Liver (tissue), 9 donors: Measurements from ENCODE around the gene CDC42SE1. TPM values are rescaled to one million over a fixed set of nuclear protein-coding genes. Genes with fewer than 3 reads are reported as not detected.

ENCODE experiments used
- DNase-seq: peaks from one replicate; pipeline ENCODE4 v3.0.0-alpha.2; 2017; ENCODE audit warnings: low spot score
- H3K27ac ChIP-seq, 2 donors: one replicate each; pipeline ENCODE4 v1.7.0; 2013; ENCODE audit warnings: inconsistent platforms in 2 of 2, low read length in 2 of 2, control low read depth in 1 of 2, low read depth in 1 of 2, mild to moderate bottlenecking in 1 of 2
- H3K27me3 ChIP-seq, 4 donors: one replicate each; pipeline versions ENCODE4 v1.6.1 to v1.7.0; 2013; ENCODE audit warnings: low read length in 3 of 4, inconsistent platforms in 1 of 4, mild to moderate bottlenecking in 1 of 4, moderate library complexity in 1 of 4; ENCODE audit not compliant: control insufficient read depth in 4 of 4, insufficient read depth in 4 of 4
- H3K36me3 ChIP-seq, 4 donors: one replicate each; pipeline versions ENCODE4 v1.6.1 to v1.7.0; 2013; ENCODE audit warnings: low read length in 3 of 4, mild to moderate bottlenecking in 3 of 4, low read depth in 1 of 4, moderate library complexity in 1 of 4; ENCODE audit not compliant: control insufficient read depth in 4 of 4, insufficient read depth in 3 of 4
- H3K4me1 ChIP-seq, 4 donors: one replicate each; pipeline versions ENCODE4 v1.6.1 to v1.7.0; 2013; ENCODE audit warnings: low read length in 3 of 4, mild to moderate bottlenecking in 3 of 4, moderate library complexity in 1 of 4; ENCODE audit not compliant: control insufficient read depth in 4 of 4, insufficient read depth in 4 of 4
- H3K4me3 ChIP-seq, 3 donors: one replicate each; pipeline versions ENCODE4 v1.6.1 to v1.7.0; 2013; ENCODE audit warnings: low read length in 3 of 3, control low read depth in 1 of 3, low read depth in 1 of 3, mild to moderate bottlenecking in 1 of 3
- H3K9ac ChIP-seq, 2 donors: one replicate each; pipeline ENCODE4 v1.7.0; 2013; ENCODE audit warnings: low read length in 2 of 2, mild to moderate bottlenecking in 2 of 2, moderate library complexity in 2 of 2, control low read depth in 1 of 2, low read depth in 1 of 2
- H3K9me3 ChIP-seq, 4 donors: one replicate each; pipeline versions ENCODE4 v1.6.1 to v1.7.0; 2013; ENCODE audit warnings: low read length in 3 of 4; ENCODE audit not compliant: control insufficient read depth in 4 of 4
- ATF3 ChIP-seq: IDR thresholded peaks from 2 replicates; pipeline ENCODE4 v1.6.1; 2016; ENCODE audit warnings: antibody characterized with exemption
- CTCF ChIP-seq: fragments of 150-350 bp; IDR thresholded peaks from 2 replicates; pipeline ENCODE4 v1.5.1; 2017; ENCODE audit warnings: improper control_type of control experiment, low read depth, low read length; ENCODE audit not compliant: missing input control
- EGR1 ChIP-seq, 2 donors: IDR thresholded peaks; 2 replicates each; pipeline ENCODE4 v1.6.1; 2016 to 2018; ENCODE audit warnings: antibody characterized with exemption in 2 of 2, low read depth in 2 of 2
- FOXA1 ChIP-seq: IDR thresholded peaks from 2 replicates; pipeline ENCODE4 v1.6.1; 2016; ENCODE audit warnings: antibody characterized with exemption
- FOXA2 ChIP-seq: IDR thresholded peaks from 2 replicates; pipeline ENCODE4 v1.6.1; 2016; ENCODE audit warnings: antibody characterized with exemption
- GABPA ChIP-seq, 2 donors: IDR thresholded peaks in 1 of 2; conservative IDR thresholded peaks in 1 of 2; 2 replicates each; pipeline ENCODE4 v1.6.1; 2016; ENCODE audit warnings: antibody characterized with exemption in 2 of 2, mild to moderate bottlenecking in 1 of 2, moderate library complexity in 1 of 2
- HNF4G ChIP-seq: IDR thresholded peaks from 2 replicates; pipeline ENCODE4 v1.6.1; 2016; ENCODE audit warnings: antibody characterized with exemption
- JUND ChIP-seq, 2 donors: IDR thresholded peaks; 2 replicates each; pipeline ENCODE4 v1.6.1; 2016; ENCODE audit warnings: antibody characterized with exemption in 2 of 2
- MAX ChIP-seq: IDR thresholded peaks from 2 replicates; pipeline ENCODE4 v1.6.1; 2016; ENCODE audit warnings: antibody characterized with exemption
- NR2F2 ChIP-seq: IDR thresholded peaks from 2 replicates; pipeline ENCODE4 v1.6.1; 2016; ENCODE audit warnings: antibody characterized with exemption
- RAD21 ChIP-seq, 2 donors: IDR thresholded peaks; 2 replicates each; pipeline ENCODE4 v1.6.1; 2016; ENCODE audit warnings: antibody characterized with exemption in 2 of 2, mild to moderate bottlenecking in 2 of 2
- RXRA ChIP-seq, 2 donors: IDR thresholded peaks; 2 replicates each; pipeline ENCODE4 v1.6.1; 2017 to 2018; ENCODE audit warnings: antibody characterized with exemption in 2 of 2, mild to moderate bottlenecking in 1 of 2
- SP1 ChIP-seq: IDR thresholded peaks from 2 replicates; pipeline ENCODE4 v1.6.1; 2018; ENCODE audit warnings: antibody characterized with exemption, mild to moderate bottlenecking
- TAF1 ChIP-seq: conservative IDR thresholded peaks from 2 replicates; pipeline ENCODE4 v1.6.1; 2016; ENCODE audit warnings: antibody characterized with exemption, mild to moderate bottlenecking
- YY1 ChIP-seq: IDR thresholded peaks from 2 replicates; pipeline ENCODE4 v1.6.1; 2016; ENCODE audit warnings: antibody characterized with exemption, mild to moderate bottlenecking
- ZBTB33 ChIP-seq: IDR thresholded peaks from 2 replicates; pipeline ENCODE4 v1.6.1; 2016; ENCODE audit warnings: antibody characterized with exemption
- WGBS: extraction: QIAGEN DNeasy Blood & Tissue Kit; methylation state at CpG from one replicate; pipeline ENCODE4 v1.1.7; 2013; 5-methylcytosine and 5-hydroxymethylcytosine counted together
- polyA plus RNA-seq, 2 donors: library from polyadenylated mRNA; stranded (reverse) in 1 of 2; unstranded in 1 of 2; fragments of 200-250 nt in 1 of 2; fragments of >200 nt in 1 of 2; fragmentation: Nextera tagmentation in 1 of 2; extraction: Ambion mirVana in 1 of 2; gene quantifications; one replicate each; pipeline versions ENCODE4 v1.2.1 to v1.2.3, GENCODE V29; 2013 to 2015
- total RNA-seq, 2 donors: library from RNA; depleted of rRNA; stranded (reverse); fragments of >200 nt; gene quantifications; one replicate each; pipeline ENCODE4 v1.2.3, GENCODE V29; 2014
- donor health status: healthy.
- donor health status: healthy.
- donor health status: healthy.
- donor health status: healthy.
- donor health status: healthy.

The CDC42SE1 gene
- total and polyA plus RNA-seq, 4 donors = 9.5 to 28.1 (median 16.7) TPM

GRCh38 chr1:151039521-151039920 lies 19.9 kb downstream of the CDC42SE1 start:
- TF ChIP-seq RAD21 (IDR thresholded peaks at IDR 0.05) (no peak), CTCF (no peak), GABPA (IDR thresholded peaks at IDR 0.05 in 1 of 2, conservative IDR thresholded peaks at IDR 0.05 in 1 of 2) (no peak), RXRA (IDR thresholded peaks at IDR 0.05) (no peak), ATF3 (no peak), HNF4G (no peak), EGR1 (IDR thresholded peaks at IDR 0.05; ENCODE audit: low read depth in 2 of 2) (no peak), YY1 (no peak)
- H3K9me3 ChIP-seq = no peaks in the 10 kb centered on the region
- H3K4me3 ChIP-seq = no peak overlapping the region
- H3K27ac ChIP-seq = no peak overlapping the region
- H3K4me1 ChIP-seq = no peaks in the 10 kb centered on the region
- H3K36me3 ChIP-seq = peaks cover 0 to 13% (median 9%) of the 10 kb centered on the region in 4 donors
- DNase-seq = no peak
- WGBS = 92% methylated on average over 3 of the region's 3 CpGs
- no peaks in the 10 kb centered on the region for H3K27me3 ChIP-seq
- no peak overlapping the region for H3K9ac ChIP-seq

GRCh38 chr1:151037032-151037431 lies 22.4 kb downstream of the CDC42SE1 start:
- Histone ChIP-seq H3K36me3 (peaks cover 6 to 25% (median 15%) of the 10 kb centered on the region in 4 donors), H3K4me3 (no peak overlapping the region), H3K27me3 (no peaks in the 10 kb centered on the region), H3K4me1 (no peaks in the 10 kb centered on the region), H3K9ac (no peak overlapping the region), H3K9me3 (no peaks in the 10 kb centered on the region), H3K27ac (no peak overlapping the region)
- TF ChIP-seq TAF1 (no peak), SP1 (no peak), HNF4G (no peak), FOXA2 (no peak), MAX (no peak), FOXA1 (no peak), YY1 (no peak), RAD21 (IDR thresholded peaks at IDR 0.05) (no peak), ZBTB33 (no peak)
- WGBS = 89% methylated on average over 6 of the region's 6 CpGs
- no peak for DNase-seq

GRCh38 chr1:151036356-151036755 lies 23.1 kb downstream of the CDC42SE1 start, which contains the start of gene BNIPL:
TSS of gene BNIPL (plus strand) at chr1:151036586. CDS start at chr1:151036726, 140 bp downstream.
- H3K4me3 ChIP-seq = no peak within 1 kb of the TSS
- no peaks in the 10 kb centered on the region for H3K4me1 ChIP-seq
- H3K27ac ChIP-seq = no peak within 1 kb of the TSS
- no peak for DNase-seq
- no peaks in the 10 kb centered on the region for H3K9me3 ChIP-seq
- no peak for TF ChIP-seq ATF3
- TF ChIP-seq FOXA1 = no peak
- no peak for TF ChIP-seq YY1
- no peak for TF ChIP-seq FOXA2
- TF ChIP-seq GABPA (IDR thresholded peaks at IDR 0.05 in 1 of 2, conservative IDR thresholded peaks at IDR 0.05 in 1 of 2) = no peak
- no peak for TF ChIP-seq HNF4G
- no peak for TF ChIP-seq EGR1 (IDR thresholded peaks at IDR 0.05; ENCODE audit: low read depth in 2 of 2)
- TF ChIP-seq JUND (IDR thresholded peaks at IDR 0.05) = no peak
- no peak for TF ChIP-seq RAD21 (IDR thresholded peaks at IDR 0.05)
- TF ChIP-seq NR2F2 = no peak
- no peak for TF ChIP-seq RXRA (IDR thresholded peaks at IDR 0.05)
- no peak within 1 kb of the TSS for H3K9ac ChIP-seq
- 65% methylated on average over 2 of the region's 2 CpGs for WGBS
- peaks cover 6 to 28% (median 19%) of the 10 kb centered on the region in 4 donors for H3K36me3 ChIP-seq
- no peaks in the 10 kb centered on the region for H3K27me3 ChIP-seq
